C1 segment of cervical spinal cord (tissue), 14 donors: Measurements from ENCODE around the gene CTNS.
"Not testable (repeated sequence)": the region's sequence is repeated elsewhere in the genome, so short reads cannot be mapped to it uniquely, and the experiment has no call there.

Source experiments
- DNase-seq, 14 donors: peaks; one replicate each; lab custom pipeline; 2025; lab: John Stamatoyannopoulos, UW

The CTNS gene

DNA sequence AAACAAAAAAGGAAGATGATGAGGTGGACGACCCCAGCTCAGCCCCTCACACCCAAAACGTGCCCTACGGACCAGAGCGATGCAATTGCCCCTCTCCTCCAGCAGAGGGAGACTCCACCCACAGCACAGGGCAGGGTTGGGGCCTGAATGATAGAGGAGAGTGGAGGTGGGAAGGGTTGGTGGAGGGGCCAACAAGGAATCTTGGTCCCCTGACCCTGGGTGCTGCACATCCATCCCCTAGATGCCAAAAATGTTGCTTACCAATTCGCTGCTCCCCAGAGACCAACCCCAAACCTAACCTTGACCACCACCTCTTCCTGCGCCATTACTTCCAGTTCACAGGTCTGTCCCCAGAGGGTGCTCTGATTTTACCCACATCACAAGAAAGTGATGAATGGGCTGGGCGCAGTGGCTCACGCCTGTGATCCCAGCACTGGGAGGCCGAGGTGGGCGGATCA lies 46.5 kb downstream of the CTNS start:
- DNase-seq: no peak

DNA sequence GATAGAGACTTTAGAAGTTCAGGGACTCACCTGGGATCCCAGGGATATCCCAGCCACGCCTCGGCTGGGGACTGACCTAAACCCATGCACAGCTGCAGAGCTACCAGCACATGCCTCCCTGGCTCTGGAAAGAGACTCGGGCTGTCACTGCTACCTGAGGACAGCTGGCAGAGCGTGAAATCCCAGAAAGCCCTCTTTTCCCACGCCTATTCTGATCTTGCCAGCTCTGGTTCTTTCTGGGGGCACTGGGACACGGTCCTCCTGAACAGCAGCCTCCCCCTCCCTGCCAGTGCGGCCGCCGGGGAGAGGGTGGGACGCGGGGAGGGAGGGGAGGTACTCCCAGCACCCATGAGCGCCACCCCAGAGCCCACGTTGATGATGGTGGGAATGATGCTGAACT lies 48.6 kb downstream of the CTNS start:
- DNase-seq: no peak

DNA sequence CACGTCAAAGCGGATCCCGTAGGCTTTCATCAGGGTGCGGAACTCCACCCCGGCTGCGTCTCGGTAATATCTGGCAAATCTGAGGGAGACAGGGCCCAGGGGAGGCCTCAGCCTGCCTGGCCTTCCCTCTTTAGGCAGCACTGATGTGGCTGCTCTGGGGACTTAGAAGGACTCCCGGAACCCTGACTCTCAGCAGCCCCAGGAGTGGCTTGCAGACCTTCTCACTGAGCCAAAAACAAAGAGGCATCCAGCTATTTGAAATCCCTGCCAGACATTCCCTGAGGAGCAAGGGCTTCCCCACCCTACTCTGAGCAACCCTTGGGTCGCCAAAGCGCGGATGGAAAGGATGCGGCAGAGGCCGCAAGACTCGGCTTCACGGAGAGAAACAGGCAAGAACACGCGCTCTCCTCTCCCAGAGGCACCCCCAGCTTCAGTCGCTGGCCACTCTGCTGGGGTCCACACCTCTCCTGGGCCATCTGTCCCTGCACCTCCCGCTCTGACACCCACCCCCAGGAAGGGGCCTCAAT lies 51.5 kb downstream of the CTNS start:
- no peak for DNase-seq

DNA sequence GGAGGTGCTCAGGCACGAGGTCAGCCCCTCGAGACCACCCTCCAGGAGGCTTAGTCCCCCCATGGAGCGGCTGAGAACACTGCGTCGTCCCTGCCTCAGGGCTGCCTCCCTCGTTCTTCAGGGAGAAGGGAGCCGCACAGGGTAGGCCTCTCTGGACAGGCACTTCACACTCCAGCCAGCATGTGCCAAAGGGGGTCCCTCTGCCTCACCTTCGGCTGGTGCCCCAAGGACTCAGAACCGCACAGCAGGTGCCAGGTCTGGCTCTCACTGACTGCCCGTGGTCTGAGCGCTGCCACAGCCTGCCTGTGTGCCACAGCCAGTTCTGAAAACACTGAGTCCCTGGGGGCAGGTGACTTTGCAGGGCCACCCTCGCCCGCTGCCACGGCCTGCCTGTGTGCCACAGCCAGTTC lies 52.3 kb downstream of the CTNS start:
- no peak for DNase-seq

DNA sequence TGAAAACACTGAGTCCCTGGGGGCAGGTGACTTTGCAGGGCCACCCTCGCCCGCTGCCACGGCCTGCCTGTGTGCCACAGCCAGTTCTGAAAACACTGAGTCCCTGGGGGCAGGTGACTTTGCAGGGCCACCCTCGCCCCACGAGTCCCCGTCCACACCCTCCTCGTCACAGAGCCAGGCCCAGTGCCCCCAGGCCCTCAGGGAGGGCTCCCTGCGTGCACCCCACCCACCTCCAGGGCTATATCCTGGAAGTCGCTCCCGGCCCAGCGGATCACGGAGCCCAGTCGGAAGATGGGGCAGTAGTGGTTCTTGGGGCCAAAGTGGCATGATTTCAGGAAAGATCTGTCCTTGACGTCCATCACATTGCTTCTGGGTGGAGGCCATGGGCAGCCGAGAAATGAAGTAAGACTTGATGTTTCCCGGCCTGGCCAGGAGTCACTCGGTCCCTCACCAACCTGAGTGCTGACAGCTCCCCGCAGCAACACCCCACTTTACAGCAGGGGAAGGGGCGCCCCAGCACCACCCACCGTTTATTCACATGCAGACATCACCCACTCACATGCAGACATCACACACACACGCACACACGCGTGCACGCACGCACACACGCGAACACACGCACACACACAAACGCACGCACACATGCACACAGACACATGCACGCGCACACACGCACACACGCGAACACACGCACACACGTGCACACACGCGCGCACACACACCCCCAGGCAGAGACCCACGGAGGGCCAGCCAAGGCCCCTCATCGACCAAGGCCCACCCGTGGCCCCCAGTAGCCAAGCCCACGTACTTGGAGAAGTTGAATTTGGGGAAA lies 52.9 kb downstream of the CTNS start:
- no peak for DNase-seq

DNA sequence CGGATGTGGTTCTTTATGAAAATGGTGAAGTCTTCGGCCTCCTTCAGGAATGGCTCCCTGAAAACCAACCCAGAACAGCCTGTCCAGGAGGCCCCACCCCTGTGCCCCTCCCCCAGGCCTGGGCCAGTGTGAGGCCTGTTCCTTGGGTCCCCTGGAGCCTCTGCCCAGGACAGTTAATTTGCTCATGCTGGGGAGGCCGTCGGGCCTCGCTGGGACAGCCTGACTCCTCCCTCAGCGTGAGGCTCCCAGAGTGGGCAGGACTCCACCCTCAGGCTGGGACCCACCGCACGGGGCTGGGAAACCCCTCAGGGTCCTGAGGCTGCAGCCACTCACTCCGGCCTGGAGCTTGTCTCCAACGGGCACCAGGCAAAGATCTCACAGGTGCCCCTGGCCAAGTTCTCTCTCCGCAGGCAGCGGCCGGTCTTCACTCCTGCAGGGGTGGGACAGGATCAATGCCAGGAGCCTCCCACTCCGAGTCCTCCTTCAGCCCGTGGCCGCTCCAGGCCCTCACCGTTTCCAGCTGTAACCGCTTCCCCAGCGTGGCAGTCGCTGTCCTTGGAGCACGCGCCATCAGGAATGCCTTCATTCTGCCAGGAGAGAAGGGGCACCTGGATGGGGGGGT lies 53.6 kb downstream of the CTNS start:
- no peak for DNase-seq

DNA sequence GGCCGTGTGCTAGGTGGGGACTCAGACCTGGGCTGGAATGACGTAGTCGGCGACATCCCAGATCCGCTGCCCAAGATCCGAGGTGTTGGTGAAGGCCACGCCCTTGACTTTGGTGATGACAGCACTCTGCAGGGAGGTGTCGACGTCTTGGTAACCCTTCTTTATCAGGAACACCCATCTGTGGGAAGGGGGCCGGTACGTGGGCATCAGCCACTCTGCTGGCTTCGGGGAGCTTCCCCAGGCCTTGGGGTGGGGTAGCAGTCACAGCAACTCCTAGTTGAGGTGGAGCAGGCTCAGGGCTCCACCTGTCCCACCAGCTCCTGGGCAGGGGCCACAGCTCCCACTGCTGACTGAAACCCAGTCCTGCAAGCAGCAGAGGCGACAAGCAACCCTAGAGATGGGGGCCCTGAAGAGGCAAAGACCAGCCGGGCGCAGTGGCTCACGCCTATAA lies 55.1 kb downstream of the CTNS start:
- DNase-seq: no peak

DNA sequence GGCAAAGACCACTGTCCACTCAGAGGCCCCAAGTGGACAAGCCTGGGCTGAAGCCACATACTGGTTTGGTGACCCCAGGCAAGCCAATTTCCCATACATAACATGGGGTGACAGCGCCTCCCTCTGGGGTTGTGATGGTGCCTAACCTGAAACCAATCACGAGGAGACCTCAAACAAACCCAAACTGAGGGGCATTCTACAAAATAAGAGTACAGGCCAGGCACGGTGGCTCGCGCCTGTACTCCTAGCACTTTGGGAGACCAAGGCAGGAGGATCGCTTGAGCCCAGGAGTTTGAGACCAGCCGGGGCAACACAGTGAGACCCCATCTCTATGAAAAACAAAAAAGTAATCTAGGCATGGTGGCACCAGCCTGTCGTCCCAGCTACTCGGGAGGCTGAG lies 55.8 kb downstream of the CTNS start:
- DNase-seq: no peak

DNA sequence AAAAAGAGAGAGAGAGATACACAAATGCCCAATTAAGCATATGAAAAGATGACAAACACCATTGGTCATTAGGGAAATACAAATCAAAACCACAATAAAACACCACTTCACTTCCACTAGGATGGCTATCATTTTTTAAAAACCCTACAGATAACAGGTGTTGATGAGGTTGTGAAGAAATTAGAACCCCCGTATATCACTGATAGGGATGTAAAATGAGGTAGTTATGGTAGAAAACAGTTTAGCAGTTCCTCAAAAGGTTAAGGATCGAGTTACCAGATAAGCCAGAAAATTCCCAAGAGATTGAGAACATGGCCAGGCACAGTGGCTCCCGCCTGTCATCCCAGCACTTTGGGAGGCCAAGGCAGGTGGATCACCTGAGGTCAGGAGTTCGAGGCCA lies 56.6 kb downstream of the CTNS start:
- no peak for DNase-seq

DNA sequence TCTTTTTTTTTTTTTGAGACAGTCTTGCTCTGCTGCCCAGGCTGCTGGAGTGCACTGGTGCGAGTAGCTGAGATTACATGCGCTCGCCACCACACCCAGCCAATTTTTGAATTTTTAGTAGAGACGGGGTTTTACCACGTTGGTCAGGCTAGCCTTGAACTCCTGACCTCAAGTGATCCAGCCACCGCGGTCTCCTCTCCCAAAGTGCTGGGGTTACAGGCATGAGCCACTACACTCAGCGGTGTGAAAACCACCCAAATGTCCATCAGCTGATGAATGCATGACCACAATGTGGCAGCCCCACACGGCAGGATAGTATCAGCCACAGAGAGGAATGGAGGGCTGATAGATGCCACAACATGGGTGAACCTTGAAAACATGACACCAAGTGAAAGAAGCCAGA lies 57.3 kb downstream of the CTNS start:
- DNase-seq: no peak

DNA sequence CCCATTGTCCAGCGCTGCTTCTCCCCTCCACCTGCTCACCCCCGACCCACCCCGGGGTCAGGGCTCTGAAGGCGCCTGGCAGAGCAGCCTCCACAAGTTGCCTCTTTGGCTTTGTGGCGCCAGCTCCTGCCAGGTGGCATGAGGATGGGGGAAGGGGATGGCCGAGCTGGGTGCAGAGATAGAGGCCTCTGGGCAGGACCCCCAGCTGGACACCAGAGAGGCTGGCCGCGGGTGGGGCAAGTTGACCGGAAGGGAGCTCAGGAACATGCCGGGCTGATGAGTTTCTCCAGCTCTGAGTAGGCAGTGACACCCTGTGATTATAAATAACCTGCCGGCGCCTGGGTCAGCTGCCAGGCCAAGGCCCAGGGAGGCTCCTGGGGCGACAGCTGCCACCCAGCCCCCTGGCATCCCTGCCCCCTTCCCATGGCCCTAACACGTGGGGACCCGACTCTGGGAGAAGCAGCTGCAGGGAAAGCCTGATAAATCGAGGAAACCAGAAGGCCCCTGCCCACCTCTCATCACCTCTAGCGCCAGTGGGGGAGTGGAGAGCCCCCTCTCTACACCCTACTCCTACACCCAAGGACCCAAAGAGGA lies 58.7 kb downstream of the CTNS start:
- no peak for DNase-seq

DNA sequence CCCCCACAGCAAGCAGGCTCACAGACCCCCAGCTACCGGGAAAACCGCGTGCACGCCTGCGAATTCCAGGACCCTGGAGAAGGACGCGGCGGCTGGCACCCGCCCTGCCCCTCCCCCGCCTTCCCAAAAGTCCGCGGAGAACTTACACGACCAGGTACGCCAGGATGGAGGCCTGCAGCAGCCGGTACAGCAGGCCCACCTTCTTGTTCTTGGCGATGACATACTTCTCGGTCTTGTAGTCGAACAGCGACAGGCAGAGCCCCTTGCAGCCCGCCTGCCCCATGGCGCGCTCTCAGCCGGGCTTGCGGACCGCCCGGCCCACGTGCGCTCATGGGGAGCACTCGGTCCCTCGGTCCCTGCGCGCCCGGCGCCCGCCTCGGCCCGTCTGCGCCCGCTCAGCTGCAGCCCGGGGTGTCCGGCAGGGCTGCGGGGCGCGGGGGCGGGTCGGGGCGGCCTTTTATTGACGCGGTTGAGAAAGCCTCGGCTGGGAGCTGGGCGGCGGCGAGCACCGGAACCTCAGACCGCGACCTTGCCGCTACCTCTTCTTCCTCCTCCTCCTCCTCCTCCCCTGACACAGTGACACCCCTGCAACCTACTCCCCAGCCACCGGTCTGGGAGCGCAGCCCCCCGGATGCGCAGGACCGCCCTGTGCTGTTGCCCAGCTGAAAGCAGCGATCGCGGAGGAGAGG lies 59.3 kb downstream of the CTNS start, which contains the start of gene P2RX5:
Gene P2RX5, minus strand, starts transcription at position 433 of the 689 bp plus-strand sequence. Its CDS starts 150 bp downstream, at position 283.
- DNase-seq: peak in 1 of 14 donors; percentile 12

DNA sequence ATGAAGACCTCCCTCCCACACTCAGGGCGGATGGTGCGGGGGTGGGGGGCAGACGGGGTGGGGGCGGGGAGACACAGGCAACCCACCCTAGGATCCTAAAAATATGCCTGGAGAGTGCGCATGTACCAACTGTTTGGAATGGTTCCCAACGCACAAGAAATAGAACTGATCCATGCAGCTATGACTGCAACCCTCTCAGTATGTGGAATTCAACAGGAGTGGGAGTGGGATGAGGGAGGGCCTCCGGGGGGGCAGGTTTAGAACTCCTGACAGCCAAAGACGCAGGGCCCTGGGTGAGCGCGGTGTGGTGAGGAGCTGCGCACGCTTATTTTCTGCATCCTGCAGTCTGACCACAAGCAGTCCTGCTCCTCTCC lies 60.5 kb downstream of the CTNS start:
- no peak for DNase-seq

DNA sequence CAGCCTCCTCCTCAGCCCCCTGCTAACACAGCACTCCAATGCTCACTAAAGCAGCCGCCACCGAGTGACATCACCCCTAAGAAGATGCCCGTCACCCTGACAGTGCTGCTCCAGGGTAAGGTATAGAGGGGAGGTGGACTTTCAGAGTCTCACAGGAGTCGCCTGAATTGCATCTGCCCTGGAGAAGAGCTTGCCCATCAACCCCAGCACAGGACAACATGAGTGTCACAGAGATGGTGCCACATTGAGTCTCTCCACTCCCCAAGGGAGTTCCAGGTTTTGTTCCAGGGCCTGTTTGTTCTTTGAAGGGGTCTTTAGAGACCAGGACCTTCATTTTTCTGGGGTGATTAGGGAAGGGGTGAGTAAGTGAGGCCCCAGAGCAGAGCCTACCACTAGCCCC lies 61.6 kb downstream of the CTNS start:
- no peak for DNase-seq

DNA sequence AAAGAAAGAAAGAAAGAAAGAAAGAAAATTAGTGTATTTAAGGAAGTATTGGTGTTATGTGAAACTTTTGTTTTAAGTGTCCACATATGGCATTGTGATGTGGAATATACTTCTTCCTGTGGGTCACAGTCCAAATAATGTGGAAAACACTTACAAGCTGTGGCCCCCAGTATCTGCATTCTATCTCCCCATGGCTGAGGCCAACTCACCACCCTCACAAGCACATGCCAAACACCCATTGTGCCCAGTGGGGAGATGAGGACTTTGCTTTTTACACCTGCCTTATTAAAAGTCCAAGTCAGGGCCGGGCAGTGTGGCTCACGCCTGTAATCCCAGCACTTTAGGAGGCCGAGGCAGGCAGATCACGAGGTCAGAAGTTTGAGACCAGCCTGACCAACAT lies 63.4 kb downstream of the CTNS start:
- DNase-seq: no peak

DNA sequence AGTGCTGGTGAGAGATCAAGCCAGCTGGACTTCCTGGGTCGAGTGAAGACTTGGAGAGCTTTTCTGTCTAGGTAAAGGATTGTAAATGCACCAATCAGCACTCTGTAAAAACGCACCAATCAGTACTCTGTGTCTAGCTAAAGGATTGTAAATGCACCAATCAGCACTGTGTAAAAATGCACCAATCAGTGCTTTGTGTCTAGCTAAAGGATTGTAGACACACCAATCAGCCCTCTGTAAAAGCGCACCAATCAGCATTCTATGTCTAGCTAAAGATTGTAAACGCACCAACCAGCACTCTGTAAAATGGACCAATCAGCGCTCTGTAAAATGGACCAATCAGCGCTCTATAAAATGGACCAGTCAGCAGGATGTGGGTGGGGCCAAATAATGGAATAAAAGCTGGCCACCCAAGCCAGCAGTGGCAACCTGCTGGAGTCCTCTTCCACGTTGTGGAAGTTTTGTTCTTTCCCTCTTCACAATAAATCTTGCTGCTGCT lies 65.5 kb downstream of the CTNS start:
- DNase-seq: not testable (repeated sequence)

DNA sequence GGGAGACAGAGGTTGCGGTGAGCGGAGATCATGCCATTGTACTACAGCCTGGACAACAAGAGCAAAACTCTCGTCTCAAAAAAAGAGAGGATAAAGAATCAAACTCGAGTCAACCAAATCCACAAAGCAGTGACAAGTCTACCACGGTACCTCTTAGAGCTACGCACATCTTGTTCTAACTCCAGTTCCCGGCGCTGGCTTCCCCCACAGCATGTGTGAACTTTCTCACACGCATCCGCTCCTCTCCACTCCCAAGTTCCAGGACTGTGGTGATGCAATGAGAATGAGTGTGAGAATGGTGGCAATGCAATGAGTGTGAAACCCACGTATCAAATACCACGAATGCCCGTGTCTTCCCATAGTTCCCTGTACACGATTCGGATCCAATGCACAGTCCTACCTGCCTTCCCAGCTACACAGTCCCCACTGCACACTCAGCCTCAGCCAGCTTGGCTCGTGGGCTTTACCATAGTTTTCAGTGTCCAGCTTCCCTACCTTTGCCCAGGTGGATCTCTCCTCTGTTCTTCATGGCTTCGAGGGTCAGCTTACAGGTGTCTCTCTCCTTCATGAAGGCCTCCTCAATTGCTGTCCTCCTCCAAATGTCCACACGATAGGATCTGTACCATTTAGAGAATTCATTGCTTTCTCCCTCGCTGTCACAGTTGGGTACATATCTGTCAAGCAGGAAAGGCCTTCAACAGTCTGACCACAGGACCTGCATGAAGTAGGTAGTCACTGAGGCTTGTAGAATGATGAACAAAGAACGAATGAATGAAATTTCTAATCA lies 68.6 kb downstream of the CTNS start:
- DNase-seq: no peak

DNA sequence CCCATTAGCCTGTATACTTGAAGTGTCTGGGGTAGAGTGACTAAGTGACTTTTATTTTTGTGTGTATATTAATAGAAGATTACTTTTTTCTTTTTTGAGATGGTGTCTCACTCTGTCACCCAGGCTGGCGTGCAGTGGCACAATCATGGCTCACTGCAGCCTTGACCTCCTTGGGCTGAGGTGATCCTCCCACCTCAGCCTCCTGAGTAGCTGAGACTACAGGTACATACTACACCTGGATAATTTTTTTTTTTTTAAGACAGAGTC lies 69.1 kb downstream of the CTNS start:
- DNase-seq: not testable (repeated sequence)

DNA sequence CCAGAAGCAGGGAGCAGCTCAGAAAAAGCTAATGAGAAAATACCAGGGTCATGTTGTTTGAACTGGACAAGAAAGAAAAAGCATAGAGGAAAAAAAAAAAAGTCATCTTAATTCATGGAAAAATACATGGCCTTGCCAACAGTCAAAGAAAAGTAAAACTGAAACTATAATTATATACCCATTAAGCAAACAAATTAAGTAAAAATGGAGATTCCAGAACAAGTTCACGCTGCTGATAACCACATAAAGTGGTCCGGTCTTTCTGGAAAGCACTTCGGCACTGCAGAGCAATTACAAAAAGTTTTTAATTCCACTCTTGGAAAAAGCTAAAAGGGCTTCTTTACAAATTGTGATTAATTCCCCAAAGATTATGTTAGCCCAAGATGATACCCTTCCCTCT lies 71.8 kb downstream of the CTNS start:
- no peak for DNase-seq

DNA sequence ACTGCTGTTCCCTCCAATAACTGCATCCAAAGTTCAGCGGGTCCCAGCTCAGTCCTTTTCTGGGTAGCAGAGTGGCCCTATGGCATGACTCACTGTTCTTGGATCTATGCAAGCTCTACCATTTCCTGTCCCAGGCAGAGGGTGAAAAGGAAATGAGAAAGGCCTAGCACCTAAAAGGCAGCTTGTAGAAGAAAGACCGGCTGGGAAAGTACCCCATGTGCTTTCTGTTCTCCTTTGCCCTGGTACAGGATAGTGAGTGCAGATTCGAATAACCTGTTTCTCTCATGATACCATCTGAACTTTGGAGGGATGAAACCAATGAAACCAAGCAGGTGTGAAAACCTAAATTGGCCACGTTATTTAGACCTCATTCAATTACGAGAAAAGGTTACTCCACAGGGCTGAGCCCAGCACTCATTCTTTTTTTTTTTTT lies 74.4 kb downstream of the CTNS start:
- no peak for DNase-seq
